Fibroblast of pulmonary artery (primary cell): ENCODE results near the gene IL12RB2.

Experiments used
- DNase-seq: peaks from one replicate; pipeline ENCODE4 v3.0.0-alpha.2; 2010; ENCODE audit warnings: low read depth
- H3K4me3 ChIP-seq: replicated peaks from 2 replicates; pipeline ENCODE4 v1.5.1; 2011; ENCODE audit warnings: low read depth, mild to moderate bottlenecking, control low read depth, low read length, moderate library complexity
- TF ChIP-seq, protein P1 (sequence below): IDR thresholded peaks from 2 replicates; pipeline ENCODE4 v1.5.1; 2011; ENCODE audit warnings: mild to moderate bottlenecking, control low read depth, low read length, inconsistent platforms; ENCODE audit errors: missing control alignments

The IL12RB2 gene

DNA sequence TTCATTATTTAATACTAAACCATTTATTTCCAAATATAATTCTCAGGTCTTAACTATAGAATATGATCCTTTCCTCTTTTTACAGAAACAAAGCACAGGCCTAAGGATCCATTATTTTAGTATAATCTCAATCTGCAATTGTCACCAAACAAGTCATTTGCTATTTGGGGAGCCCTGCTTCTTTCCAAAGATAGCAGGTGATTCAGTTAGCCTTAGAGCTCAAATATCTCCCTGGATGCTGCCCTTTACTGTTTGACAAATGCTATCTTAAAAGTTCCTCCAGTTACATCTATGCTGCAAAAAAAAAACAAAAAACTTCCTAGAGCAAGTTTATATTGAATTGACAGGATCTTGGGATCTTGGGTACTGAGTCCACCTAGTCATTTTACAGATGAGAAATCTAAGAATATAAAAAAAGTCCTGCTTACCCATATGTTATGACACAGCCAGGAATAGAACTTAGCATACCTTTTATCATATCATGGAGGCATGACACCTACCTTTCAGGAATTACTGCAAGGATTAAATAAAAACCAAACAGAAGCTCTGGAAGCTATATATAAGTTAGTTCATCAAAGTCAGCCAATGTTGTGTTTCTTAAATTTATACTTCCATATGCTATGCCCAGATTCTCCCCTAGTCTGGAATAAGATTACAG, 113.3 kb downstream of the IL12RB2 start:
- TF ChIP-seq, protein P1, sequence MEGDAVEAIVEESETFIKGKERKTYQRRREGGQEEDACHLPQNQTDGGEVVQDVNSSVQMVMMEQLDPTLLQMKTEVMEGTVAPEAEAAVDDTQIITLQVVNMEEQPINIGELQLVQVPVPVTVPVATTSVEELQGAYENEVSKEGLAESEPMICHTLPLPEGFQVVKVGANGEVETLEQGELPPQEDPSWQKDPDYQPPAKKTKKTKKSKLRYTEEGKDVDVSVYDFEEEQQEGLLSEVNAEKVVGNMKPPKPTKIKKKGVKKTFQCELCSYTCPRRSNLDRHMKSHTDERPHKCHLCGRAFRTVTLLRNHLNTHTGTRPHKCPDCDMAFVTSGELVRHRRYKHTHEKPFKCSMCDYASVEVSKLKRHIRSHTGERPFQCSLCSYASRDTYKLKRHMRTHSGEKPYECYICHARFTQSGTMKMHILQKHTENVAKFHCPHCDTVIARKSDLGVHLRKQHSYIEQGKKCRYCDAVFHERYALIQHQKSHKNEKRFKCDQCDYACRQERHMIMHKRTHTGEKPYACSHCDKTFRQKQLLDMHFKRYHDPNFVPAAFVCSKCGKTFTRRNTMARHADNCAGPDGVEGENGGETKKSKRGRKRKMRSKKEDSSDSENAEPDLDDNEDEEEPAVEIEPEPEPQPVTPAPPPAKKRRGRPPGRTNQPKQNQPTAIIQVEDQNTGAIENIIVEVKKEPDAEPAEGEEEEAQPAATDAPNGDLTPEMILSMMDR: no peak
- H3K4me3 ChIP-seq: no peak overlapping the region
- no peak for DNase-seq

DNA sequence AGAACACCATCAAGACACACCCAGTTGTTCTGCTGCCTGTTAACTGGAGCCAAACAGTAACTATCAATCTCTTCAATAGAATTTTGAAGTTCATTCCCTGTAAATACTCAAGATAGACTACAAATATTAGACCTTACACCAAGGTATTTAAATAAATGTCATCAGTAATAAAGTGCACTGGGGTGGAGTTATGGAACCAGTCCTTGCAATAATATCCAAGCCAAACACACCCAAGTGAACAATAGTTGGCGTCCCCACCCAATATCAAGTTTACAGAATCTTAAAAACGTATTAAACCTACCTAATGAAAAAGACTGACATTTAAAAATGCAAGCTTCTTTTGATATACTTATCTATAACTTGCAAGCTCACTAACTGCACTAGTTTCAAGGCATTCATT, 119.8 kb downstream of the IL12RB2 start:
- H3K4me3 ChIP-seq: peak overlapping the region; percentile 95
- no peak for DNase-seq
- TF ChIP-seq, protein P1: no peak

DNA sequence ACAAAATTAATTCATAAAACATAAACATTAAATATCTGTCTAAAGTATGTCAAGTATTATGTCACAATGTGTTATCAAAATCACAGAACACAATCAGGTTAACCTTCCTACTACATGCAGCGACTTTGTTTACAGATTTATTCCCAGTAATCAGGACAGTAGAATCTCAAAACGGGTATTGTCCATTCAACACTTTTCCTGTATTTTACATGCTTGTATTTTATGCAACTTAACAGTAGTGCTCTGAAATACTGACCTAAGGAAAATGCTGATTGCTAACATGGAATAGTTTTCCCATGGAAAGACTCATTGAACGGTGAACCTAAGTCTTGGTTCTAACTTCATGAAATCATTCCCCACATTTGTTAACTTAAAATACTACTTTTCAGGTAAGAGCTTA, 120.3 kb downstream of the IL12RB2 start:
- TF ChIP-seq, protein P1: no peak
- no peak for DNase-seq
- H3K4me3 ChIP-seq: peak overlapping the region; percentile 95

DNA sequence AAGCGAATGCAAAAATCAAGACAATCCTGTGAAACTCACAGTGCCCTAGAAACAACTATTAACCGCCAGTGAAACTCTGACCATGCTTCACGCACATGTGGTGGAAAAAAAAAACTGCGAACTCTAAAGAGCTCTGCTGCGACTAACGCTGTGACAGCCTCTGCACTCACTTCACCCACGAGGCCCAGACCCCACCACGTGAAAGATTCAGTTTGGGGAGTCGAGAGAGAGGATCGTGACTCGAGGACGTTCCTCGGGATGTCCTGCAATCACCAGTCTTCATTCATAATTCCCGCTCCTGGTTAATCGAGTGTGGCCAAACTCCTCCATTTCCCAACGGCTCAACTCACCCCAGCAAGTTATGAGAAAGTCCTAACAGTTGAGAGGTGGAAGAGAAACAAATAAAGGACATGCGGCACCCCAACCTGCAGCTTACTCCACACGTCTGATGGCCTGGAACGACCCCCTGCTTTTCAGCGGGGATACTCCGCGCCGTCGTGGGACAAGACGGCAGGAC, 121.4 kb downstream of the IL12RB2 start:
- H3K4me3 ChIP-seq: peak overlapping the region; percentile 95
- TF ChIP-seq, protein P1: no peak
- peak; percentile 24 for DNase-seq

DNA sequence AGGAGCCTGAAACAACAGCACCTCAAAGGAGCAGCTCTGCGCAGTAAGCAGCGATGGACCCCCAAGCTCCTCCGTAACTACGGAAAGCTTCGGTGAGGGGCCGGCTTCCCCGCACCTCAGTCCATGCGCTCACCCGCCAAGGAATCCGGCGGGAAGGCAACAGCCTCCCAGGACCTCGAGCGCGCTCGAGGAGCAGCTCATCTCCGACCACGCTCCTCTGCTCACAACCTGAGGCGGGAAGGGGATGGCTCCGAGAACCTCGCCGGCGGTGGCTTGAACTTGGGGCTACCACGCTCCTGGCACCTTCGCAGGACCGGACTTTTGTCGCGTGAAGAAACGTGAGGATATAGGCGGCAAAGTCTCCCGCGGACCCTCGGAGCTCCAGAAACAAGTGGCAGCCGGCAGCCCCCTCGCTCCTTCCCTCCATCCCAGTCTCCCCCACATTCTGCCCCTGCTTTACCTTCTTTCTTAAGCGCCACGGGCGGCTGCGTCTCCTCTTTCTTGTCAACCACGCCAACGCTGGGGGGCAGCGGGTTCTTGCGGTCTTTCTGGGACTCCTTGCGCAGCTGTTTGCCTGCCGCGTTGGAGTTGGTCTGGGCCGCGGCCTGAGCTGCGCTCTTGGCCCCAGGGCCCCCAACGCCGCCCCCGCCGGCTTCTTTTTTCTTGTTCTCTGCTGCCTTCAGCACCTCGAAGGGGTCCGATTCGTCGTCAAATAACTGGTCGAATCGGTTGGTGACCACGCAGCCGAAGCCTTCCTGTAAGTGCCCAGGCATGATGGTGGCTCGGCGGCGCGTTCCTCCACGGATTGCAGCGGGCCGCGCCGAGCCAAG, 122.1 kb downstream of the IL12RB2 start:
- H3K4me3 ChIP-seq: peak overlapping the region; percentile 95
- DNase-seq: no peak
- TF ChIP-seq, protein P1: no peak

DNA sequence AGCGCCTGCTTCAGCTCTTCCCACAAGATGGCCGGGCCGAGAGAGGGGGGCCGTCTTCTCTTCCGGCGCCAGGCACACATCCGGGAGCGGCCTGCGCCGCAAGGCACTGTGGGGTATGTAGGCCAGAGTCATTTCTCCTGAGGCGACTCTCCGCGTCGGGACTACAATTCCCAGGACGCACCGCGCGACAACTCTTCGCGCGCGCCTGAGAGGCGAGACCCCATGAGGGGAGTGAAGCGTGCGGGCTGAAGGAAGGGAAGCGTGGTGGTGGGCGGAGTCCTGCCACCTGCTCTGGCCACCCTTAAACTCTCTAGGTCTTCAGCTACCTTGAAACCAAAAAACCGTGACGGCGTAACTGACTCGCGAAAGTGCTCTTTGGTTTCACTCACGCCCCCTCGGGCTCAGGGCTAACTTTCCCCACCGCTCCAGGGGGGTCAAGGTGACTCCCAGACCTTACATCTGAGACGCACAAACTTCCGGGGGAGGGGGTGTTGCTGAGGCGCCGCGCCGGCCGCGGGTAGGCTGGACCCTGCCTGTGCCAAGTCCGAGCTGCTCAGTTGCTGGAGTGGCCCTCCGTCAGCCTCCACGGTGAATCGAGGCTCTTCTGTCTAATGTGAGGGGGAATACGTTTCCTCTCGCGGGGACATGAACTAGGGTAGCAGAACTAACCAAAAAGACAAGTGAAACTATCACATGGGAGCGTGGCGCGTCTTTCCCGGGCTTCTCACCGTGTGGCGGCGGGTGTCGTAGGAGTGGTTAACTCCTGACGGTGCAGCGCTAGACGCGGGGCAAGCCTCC, 122.9 kb downstream of the IL12RB2 start, which contains the start of gene SERBP1:
Gene SERBP1, minus strand, starts transcription at position 45 of the 798 bp plus-strand sequence. CDS start 102 bp downstream, outside the sequence.
- peak within 1 kb of the TSS; percentile 95 for H3K4me3 ChIP-seq
- TF ChIP-seq, protein P1: no peak
- peak; percentile 97 for DNase-seq
